ENCODE data around the gene DCDC2C.
"Not testable (repeated sequence)": the region's sequence is repeated elsewhere in the genome, so short reads cannot be mapped to it uniquely, and the experiment has no call there.

DCDC2C gene

GRCh38 chr2:3703236-3703756 lies at the start of gene DCDC2C:
TSS of gene DCDC2C (plus strand) at chr2:3703575. CDS start at chr2:3703752, 177 bp downstream.
- no peak for DNase-seq

- no peak for DNase-seq
Observed at GRCh38 chr2:3654011-3654410, 49.4 kb upstream of the DCDC2C start.

GRCh38 chr2:3654531-3655225 lies 48.7 kb upstream of the DCDC2C start:
- DNase-seq = no peak

- DNase-seq = no peak
Observed at GRCh38 chr2:3655871-3656761, 47.3 kb upstream of the DCDC2C start.

- no peak for DNase-seq
Observed at GRCh38 chr2:3656762-3657721, 46.3 kb upstream of the DCDC2C start.

GRCh38 chr2:3657881-3658280 lies 45.5 kb upstream of the DCDC2C start, which contains the start of gene ALLC:
TSS of gene ALLC (plus strand) at chr2:3658200. CDS start at chr2:3671158, 12,958 bp downstream.
- no peak for DNase-seq

- no peak for DNase-seq
Observed at GRCh38 chr2:3659447-3660432, 43.6 kb upstream of the DCDC2C start.

- DNase-seq = not testable (repeated sequence)
Observed at GRCh38 chr2:3660640-3661039, 42.7 kb upstream of the DCDC2C start.

GRCh38 chr2:3661149-3661660 lies 42.2 kb upstream of the DCDC2C start:
- no peak for DNase-seq

GRCh38 chr2:3662239-3662638 lies 41.1 kb upstream of the DCDC2C start:
- no peak for DNase-seq

- no peak for DNase-seq
Observed at GRCh38 chr2:3664118-3664517, 39.3 kb upstream of the DCDC2C start.

- no peak for DNase-seq
Observed at GRCh38 chr2:3664925-3665324, 38.5 kb upstream of the DCDC2C start.

GRCh38 chr2:3665886-3666612 lies 37.3 kb upstream of the DCDC2C start:
- no peak for DNase-seq

- DNase-seq = no peak
Observed at GRCh38 chr2:3666613-3666975, 36.8 kb upstream of the DCDC2C start.

GRCh38 chr2:3667151-3667631 lies 36.2 kb upstream of the DCDC2C start:
- no peak for DNase-seq

- DNase-seq = no peak
Observed at GRCh38 chr2:3669656-3670055, 33.7 kb upstream of the DCDC2C start.

- no peak for DNase-seq
Observed at GRCh38 chr2:3670376-3670775, 33.0 kb upstream of the DCDC2C start.

GRCh38 chr2:3670941-3671340 lies 32.4 kb upstream of the DCDC2C start:
- DNase-seq = no peak

GRCh38 chr2:3672861-3673678 lies 30.3 kb upstream of the DCDC2C start:
- no peak for DNase-seq
